SH-SY5Y (cell line): Measurements from ENCODE around the gene NECAB3.

Experiments
- GATA2 ChIP-seq: IDR thresholded peaks from 2 replicates; pipeline ENCODE4 v1.6.1; 2011; ENCODE audit warnings: mild to moderate bottlenecking, low read depth, low read length
- GATA3 ChIP-seq: IDR thresholded peaks from 2 replicates; pipeline ENCODE4 v1.6.1; 2011; ENCODE audit warnings: low read depth, mild to moderate bottlenecking, low read length, moderate library complexity

NECAB3 gene

GRCh38 chr20:33676652-33677645 is 2.7 kb upstream of the NECAB3 start:
- TF ChIP-seq GATA3: no peak
- no peak for TF ChIP-seq GATA2

- TF ChIP-seq GATA2: no peak
- TF ChIP-seq GATA3: no peak
These were observed 1.9 kb upstream of the NECAB3 start for GRCh38 chr20:33676121-33676520.

GRCh38 chr20:33675136-33675959 is 1.1 kb upstream of the NECAB3 start:
- TF ChIP-seq GATA3 (no peak), GATA2 (no peak)

GRCh38 chr20:33673410-33674293 is 576 bp downstream of the NECAB3 start:
- no peak for TF ChIP-seq GATA3
- no peak for TF ChIP-seq GATA2

- TF ChIP-seq GATA3 (no peak), GATA2 (no peak)
These were observed 1.2 kb downstream of the NECAB3 start for GRCh38 chr20:33673114-33673409.

GRCh38 chr20:33672426-33673113 is 1.7 kb downstream of the NECAB3 start:
- TF ChIP-seq GATA3 (no peak), GATA2 (no peak)

GRCh38 chr20:33671573-33672288 is 2.5 kb downstream of the NECAB3 start:
- TF ChIP-seq GATA3 (no peak), GATA2 (no peak)

- TF ChIP-seq GATA3 (no peak), GATA2 (no peak)
These were observed 3.3 kb downstream of the NECAB3 start for GRCh38 chr20:33670715-33671499.

- TF ChIP-seq GATA3 (no peak), GATA2 (no peak)
These were observed 4.2 kb downstream of the NECAB3 start for GRCh38 chr20:33669873-33670640.

GRCh38 chr20:33669224-33669623 is 5.0 kb downstream of the NECAB3 start:
- no peak for TF ChIP-seq GATA3
- no peak for TF ChIP-seq GATA2

- TF ChIP-seq GATA2 (no peak), GATA3 (no peak)
These were observed 5.6 kb downstream of the NECAB3 start for GRCh38 chr20:33668466-33669155.
